Esophagus squamous epithelium (tissue), 5 donors: Measurements from ENCODE around the gene FAM78B. TPM values are rescaled to one million over a fixed set of nuclear protein-coding genes. Genes with fewer than 3 reads are reported as not detected.

Source experiments
- DNase-seq: peaks from one replicate; lab custom pipeline; 2025; lab: John Stamatoyannopoulos, UW
- H3K27ac ChIP-seq, 4 donors: fragments of 200-600 bp; sonication (generic); one replicate each; pipeline ENCODE4 v1.5.1; 2016 to 2019; ENCODE audit warnings: mild to moderate bottlenecking in 1 of 4
- H3K27me3 ChIP-seq, 4 donors: fragments of 200-600 bp; sonication (generic); 1 replicate in 3 of 4; 2 replicates in 1 of 4; pipeline versions ENCODE4 v1.5.1 to v1.6.0; 2017 to 2021; ENCODE audit warnings: antibody characterized with exemption in 1 of 4
- H3K36me3 ChIP-seq, 3 donors: fragments of 200-600 bp; sonication (generic); one replicate each; pipeline ENCODE4 v1.5.1; 2016 to 2019
- H3K4me1 ChIP-seq, 3 donors: fragments of 200-600 bp; sonication (generic); one replicate each; pipeline ENCODE4 v1.5.1; 2017 to 2019
- H3K4me3 ChIP-seq, 4 donors: fragments of 200-600 bp; sonication (generic); 1 replicate in 3 of 4; 2 replicates in 1 of 4; pipeline ENCODE4 v1.5.1; 2016 to 2019; ENCODE audit warnings: mild to moderate bottlenecking in 2 of 4, moderate library complexity in 1 of 4
- H3K9me3 ChIP-seq, 3 donors: fragments of 200-600 bp; sonication (generic); one replicate each; pipeline ENCODE4 v1.5.1; 2016 to 2019
- POLR2A ChIP-seq, 4 donors: fragments of 450-650 bp; IDR thresholded peaks; one replicate each; pipeline ENCODE4 v1.6.1; 2017; ENCODE audit warnings: antibody characterized with exemption in 4 of 4, mild to moderate bottlenecking in 4 of 4, moderate library complexity in 3 of 4
- WGBS, 2 donors: methylation state at CpG; one replicate each; pipeline ENCODE4 v1.1.5; 2018; 5-methylcytosine and 5-hydroxymethylcytosine counted together
- intact Hi-C: fragments of 100-400 bp; cut with DNase I; formaldehyde crosslinking; loops from one replicate; pipeline ENCODE4 v1.15.0; 2022
- total RNA-seq, 4 donors: library from RNA; depleted of rRNA; stranded (reverse); fragments of >200 nt; gene quantifications; one replicate each; pipeline ENCODE4 v1.1.0, GENCODE V29; 2016
- TF ChIP-seq, protein P1 (sequence below), 6 experiments: fragments of 450-650 bp in 4 of 6; fragments of 200-600 bp in 2 of 6; sonication (generic) in 2 of 6; IDR thresholded peaks; one replicate each; pipeline ENCODE4 v1.5.1; 2016 to 2019; ENCODE audit warnings: antibody characterized with exemption in 6 of 6, mild to moderate bottlenecking in 4 of 6, moderate library complexity in 4 of 6
- donor health status: DM: yes; HTN: yes; CAD: no.

Gene FAM78B
- total RNA-seq, 4 donors from 2014 or later = 0.26 to 1.7 (median 0.64) TPM

DNA sequence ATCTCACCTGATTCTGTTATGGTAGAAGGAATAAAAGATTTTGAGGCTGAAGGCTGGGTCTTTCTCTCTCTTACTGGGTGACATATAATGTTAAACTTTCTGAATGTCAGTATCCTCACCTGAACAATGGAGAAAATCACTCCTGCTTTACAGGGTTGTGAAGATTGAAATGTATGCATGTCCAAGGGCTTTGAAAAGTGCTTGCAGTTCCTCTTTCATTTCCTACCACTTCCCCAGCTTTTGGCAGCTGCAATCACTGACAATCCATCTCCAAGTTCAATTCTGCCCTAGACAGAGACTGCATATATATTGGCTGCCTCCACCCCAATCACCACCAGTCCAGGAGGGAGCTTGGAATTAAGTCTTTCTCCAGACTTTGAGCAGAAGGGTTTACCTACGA is 39.8 kb downstream of the FAM78B start:
- intact Hi-C loops = no loop called here
- Histone ChIP-seq H3K27me3 (no peaks in the 10 kb centered on the region), H3K27ac (no peak overlapping the region), H3K36me3 (no peaks in the 10 kb centered on the region), H3K9me3 (no peaks in the 10 kb centered on the region), H3K4me1 (no peaks in the 10 kb centered on the region), H3K4me3 (no peak overlapping the region)
- DNase-seq = no peak
- TF ChIP-seq, protein P1, sequence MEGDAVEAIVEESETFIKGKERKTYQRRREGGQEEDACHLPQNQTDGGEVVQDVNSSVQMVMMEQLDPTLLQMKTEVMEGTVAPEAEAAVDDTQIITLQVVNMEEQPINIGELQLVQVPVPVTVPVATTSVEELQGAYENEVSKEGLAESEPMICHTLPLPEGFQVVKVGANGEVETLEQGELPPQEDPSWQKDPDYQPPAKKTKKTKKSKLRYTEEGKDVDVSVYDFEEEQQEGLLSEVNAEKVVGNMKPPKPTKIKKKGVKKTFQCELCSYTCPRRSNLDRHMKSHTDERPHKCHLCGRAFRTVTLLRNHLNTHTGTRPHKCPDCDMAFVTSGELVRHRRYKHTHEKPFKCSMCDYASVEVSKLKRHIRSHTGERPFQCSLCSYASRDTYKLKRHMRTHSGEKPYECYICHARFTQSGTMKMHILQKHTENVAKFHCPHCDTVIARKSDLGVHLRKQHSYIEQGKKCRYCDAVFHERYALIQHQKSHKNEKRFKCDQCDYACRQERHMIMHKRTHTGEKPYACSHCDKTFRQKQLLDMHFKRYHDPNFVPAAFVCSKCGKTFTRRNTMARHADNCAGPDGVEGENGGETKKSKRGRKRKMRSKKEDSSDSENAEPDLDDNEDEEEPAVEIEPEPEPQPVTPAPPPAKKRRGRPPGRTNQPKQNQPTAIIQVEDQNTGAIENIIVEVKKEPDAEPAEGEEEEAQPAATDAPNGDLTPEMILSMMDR (IDR thresholded peaks at IDR 0.05) = no peak
- no peak for TF ChIP-seq POLR2A (IDR thresholded peaks at IDR 0.05)
- WGBS, 2 donors = 55 to 67% methylated on average over 1 of the region's 1 CpG

DNA sequence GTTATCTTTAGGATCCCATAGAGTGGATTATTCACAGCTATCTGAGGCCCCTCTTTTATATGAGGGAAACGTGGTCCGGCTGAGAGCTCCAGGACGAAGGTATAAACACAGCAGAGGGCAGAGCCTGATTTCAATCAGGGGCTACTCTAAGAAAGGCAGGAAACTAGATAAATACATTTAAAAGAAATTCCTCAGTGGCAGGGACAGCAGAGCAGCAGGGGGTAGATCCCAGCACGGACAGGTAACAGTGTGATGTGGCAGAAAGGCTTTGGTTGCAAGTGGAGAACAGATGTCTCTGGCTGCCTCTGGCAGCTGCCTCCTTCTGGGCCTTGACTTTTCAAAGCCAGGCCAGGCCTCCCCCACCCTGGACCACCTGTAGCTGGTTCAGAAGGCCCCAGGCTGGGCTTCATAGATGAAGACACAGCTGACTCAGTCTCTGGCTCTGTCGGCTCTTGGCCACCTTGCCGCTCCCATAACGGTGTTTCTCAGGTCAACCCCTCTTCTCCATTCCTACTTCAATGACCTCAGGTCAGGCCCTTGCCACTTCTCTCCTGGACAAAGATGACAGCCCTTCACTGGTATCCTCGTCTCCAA is 43.8 kb downstream of the FAM78B start:
- no peaks in the 10 kb centered on the region for H3K4me1 ChIP-seq
- H3K27me3 ChIP-seq = no peaks in the 10 kb centered on the region
- DNase-seq = no peak
- intact Hi-C loops = no loop called here
- 73 to 79% methylated on average over 6 to 7 of the region's 8 CpGs for WGBS, 2 donors
- no peak overlapping the region for H3K4me3 ChIP-seq
- no peaks in the 10 kb centered on the region for H3K9me3 ChIP-seq
- no peak overlapping the region for H3K27ac ChIP-seq
- H3K36me3 ChIP-seq = no peaks in the 10 kb centered on the region
- TF ChIP-seq POLR2A (IDR thresholded peaks at IDR 0.05) = no peak
- TF ChIP-seq, protein P1 (IDR thresholded peaks at IDR 0.05) = no peak

DNA sequence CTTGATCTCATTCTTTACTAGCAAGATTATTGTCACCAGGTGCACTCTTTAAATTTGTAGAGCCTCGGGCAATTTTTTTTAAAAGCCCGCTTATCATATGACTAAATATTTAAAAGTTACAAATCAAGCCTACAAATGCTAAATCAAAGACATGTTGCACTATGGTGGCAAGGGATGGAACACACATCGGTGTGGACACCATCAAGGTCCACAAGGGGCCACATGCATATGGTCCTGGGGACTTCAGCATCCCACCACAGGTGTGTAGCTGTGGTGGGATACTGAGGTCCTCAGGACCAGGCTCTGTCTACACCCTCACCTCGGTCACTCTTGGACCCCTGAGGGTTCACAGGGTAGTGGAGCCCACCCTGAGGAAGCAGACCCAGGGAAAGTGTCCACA is 45.8 kb downstream of the FAM78B start:
- no peaks in the 10 kb centered on the region for H3K36me3 ChIP-seq
- WGBS, 2 donors = 84 to 90% methylated on average over 3 of the region's 4 CpGs
- H3K4me1 ChIP-seq = no peaks in the 10 kb centered on the region
- intact Hi-C loops = no loop called here
- no peak overlapping the region for H3K27ac ChIP-seq
- no peaks in the 10 kb centered on the region for H3K27me3 ChIP-seq
- TF ChIP-seq, protein P1 (IDR thresholded peaks at IDR 0.05) = no peak
- TF ChIP-seq POLR2A (IDR thresholded peaks at IDR 0.05) = no peak
- H3K9me3 ChIP-seq = no peaks in the 10 kb centered on the region
- no peak overlapping the region for H3K4me3 ChIP-seq
- no peak for DNase-seq

DNA sequence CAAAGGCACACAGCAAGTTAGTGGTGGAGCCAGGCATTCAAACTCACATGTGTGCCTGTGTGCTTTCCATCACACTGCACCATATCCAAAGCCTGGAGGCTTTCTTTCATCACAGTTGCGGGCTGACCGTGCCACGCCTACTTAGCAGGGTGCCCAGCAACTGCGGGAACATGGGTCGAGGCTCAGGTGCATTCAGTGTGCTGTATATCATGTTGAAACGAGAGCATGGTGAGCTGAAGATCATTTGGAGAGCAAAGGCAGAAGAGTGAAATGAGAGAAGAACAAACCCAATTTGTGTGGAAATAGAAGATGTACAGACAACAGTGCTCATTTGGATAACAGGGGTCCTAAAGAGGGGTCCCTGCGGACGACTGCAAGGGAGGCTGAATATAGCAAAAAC is 46.5 kb downstream of the FAM78B start:
- no peak overlapping the region for H3K4me3 ChIP-seq
- no peak for TF ChIP-seq POLR2A (IDR thresholded peaks at IDR 0.05)
- TF ChIP-seq, protein P1 (IDR thresholded peaks at IDR 0.05) = no peak
- no peak for DNase-seq
- intact Hi-C loops = no loop called here
- no peak overlapping the region for H3K27ac ChIP-seq
- H3K9me3 ChIP-seq = no peaks in the 10 kb centered on the region
- no peaks in the 10 kb centered on the region for H3K4me1 ChIP-seq
- no peaks in the 10 kb centered on the region for H3K27me3 ChIP-seq
- WGBS, 2 donors = 75 to 86% methylated on average over 5 to 8 of the region's 8 CpGs
- no peaks in the 10 kb centered on the region for H3K36me3 ChIP-seq

DNA sequence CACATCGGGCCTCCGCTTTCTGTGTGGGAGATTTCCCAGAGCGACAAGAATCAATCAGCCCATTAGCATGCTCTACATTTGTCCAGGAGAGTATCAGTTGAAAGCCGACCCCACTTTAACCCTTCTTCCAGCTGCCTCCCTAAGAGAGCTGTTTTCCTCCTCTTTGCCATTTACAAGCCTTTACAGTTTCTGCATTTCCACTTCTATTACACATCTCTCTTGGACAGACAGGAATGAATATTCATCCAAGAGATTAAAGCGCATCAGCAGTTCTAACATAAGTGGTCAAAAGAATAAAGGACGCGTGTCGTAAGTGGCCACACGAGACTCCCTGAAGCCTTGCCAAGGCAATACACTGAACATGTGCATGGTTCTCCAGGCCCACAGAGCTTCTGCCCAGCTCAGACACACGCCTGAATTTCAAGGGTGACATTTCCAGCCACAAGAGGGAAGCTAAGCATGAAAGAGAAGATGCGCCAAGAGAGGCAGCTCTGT is 47.3 kb downstream of the FAM78B start:
- H3K36me3 ChIP-seq = no peaks in the 10 kb centered on the region
- H3K9me3 ChIP-seq = no peaks in the 10 kb centered on the region
- 63 to 66% methylated on average over 11 of the region's 11 CpGs for WGBS, 2 donors
- intact Hi-C loops = no loop called here
- no peak for DNase-seq
- TF ChIP-seq, protein P1 (IDR thresholded peaks at IDR 0.05) = no peak
- TF ChIP-seq POLR2A (IDR thresholded peaks at IDR 0.05) = no peak
- no peaks in the 10 kb centered on the region for H3K4me1 ChIP-seq
- H3K4me3 ChIP-seq = no peak overlapping the region
- H3K27me3 ChIP-seq = no peaks in the 10 kb centered on the region
- no peak overlapping the region for H3K27ac ChIP-seq
